Measurements from ENCODE around the gene PPP2R3C. TPM values are rescaled to one million over a fixed set of nuclear protein-coding genes. Genes with fewer than 3 reads are reported as not detected.

Gene PPP2R3C
- total and polyA plus RNA-seq, 2 of the 13 experiments (the other 11 are each of a cell fraction or from before 2014, with no cell fraction given): 63.4 to 102 TPM

DNA sequence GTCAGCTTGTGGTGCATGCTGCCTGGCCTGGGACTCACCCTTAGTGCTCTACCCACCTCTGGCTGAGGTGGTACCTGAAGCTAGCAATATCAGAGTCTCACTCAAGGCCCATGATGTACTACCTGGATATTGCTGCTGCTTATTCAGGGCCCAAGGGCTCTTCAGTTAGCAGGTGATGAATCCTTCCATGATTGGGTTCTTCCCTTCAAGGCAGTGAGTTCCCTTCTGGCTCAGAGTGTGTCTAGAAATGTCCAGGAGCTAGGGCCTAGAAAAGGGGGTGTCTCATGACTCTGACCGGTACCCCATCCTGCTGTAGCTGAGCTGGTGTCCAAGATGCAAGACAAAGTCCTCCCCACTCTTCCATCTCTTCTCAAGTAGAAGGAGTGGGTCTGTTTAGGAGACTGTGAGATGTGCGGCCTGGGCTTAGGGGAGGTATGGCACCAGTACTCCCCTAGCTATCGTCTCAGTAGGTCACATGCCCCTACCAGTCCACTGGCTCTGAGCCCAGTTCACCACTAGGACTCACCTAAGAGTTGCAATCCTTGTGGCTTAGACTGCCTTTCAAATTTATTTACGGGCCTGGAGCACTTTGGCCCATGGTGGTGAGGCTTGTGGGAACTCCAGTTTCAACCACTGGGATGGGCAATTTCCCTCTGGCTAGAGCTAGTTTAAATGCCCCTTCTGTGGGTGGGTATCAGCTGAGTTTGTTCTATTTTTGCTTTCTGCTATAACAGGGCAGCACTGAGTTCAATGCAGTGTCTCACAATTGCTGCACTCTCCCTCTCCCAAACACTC, 12.7 kb upstream of the PPP2R3C start (continued):
- TF ChIP-seq, protein P1, sequence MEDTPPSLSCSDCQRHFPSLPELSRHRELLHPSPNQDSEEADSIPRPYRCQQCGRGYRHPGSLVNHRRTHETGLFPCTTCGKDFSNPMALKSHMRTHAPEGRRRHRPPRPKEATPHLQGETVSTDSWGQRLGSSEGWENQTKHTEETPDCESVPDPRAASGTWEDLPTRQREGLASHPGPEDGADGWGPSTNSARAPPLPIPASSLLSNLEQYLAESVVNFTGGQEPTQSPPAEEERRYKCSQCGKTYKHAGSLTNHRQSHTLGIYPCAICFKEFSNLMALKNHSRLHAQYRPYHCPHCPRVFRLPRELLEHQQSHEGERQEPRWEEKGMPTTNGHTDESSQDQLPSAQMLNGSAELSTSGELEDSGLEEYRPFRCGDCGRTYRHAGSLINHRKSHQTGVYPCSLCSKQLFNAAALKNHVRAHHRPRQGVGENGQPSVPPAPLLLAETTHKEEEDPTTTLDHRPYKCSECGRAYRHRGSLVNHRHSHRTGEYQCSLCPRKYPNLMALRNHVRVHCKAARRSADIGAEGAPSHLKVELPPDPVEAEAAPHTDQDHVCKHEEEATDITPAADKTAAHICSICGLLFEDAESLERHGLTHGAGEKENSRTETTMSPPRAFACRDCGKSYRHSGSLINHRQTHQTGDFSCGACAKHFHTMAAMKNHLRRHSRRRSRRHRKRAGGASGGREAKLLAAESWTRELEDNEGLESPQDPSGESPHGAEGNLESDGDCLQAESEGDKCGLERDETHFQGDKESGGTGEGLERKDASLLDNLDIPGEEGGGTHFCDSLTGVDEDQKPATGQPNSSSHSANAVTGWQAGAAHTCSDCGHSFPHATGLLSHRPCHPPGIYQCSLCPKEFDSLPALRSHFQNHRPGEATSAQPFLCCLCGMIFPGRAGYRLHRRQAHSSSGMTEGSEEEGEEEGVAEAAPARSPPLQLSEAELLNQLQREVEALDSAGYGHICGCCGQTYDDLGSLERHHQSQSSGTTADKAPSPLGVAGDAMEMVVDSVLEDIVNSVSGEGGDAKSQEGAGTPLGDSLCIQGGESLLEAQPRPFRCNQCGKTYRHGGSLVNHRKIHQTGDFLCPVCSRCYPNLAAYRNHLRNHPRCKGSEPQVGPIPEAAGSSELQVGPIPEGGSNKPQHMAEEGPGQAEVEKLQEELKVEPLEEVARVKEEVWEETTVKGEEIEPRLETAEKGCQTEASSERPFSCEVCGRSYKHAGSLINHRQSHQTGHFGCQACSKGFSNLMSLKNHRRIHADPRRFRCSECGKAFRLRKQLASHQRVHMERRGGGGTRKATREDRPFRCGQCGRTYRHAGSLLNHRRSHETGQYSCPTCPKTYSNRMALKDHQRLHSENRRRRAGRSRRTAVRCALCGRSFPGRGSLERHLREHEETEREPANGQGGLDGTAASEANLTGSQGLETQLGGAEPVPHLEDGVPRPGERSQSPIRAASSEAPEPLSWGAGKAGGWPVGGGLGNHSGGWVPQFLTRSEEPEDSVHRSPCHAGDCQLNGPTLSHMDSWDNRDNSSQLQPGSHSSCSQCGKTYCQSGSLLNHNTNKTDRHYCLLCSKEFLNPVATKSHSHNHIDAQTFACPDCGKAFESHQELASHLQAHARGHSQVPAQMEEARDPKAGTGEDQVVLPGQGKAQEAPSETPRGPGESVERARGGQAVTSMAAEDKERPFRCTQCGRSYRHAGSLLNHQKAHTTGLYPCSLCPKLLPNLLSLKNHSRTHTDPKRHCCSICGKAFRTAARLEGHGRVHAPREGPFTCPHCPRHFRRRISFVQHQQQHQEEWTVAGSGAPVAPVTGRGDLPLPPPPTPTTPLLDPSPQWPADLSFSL (CRISPR knock-in tag; IDR thresholded peaks at IDR 0.05): no peak
- TF ChIP-seq ZFP62 (CRISPR knock-in tag; IDR thresholded peaks at IDR 0.05) (no peak), TSC22D2 (CRISPR knock-in tag; IDR thresholded peaks at IDR 0.05; ENCODE audit: borderline replicate concordance) (no peak), ZFX (CRISPR knock-in tag; IDR thresholded peaks at IDR 0.05; ENCODE audit: low read depth) (peak; percentile 47; the same call in 1 of the 2 replicates), ZNF512B (CRISPR knock-in tag; IDR thresholded peaks at IDR 0.05; ENCODE audit: borderline replicate concordance) (no peak), ZNF33B (CRISPR knock-in tag; IDR thresholded peaks at IDR 0.05) (no peak), ZNF543 (CRISPR knock-in tag; IDR thresholded peaks at IDR 0.05) (0 out of 2 replicates have a peak, but pooled peaks have one; percentile 53), NONO (IDR thresholded peaks at IDR 0.05) (no peak), NONO (CRISPR knock-in tag; conservative IDR thresholded peaks at IDR 0.05) (no peak), SAP130 (CRISPR knock-in tag; IDR thresholded peaks at IDR 0.05; ENCODE audit: low read depth) (no peak), ZNF230 (CRISPR knock-in tag; IDR thresholded peaks at IDR 0.05) (0 out of 2 replicates have a peak, but pooled peaks have one; percentile 61), ZNF34 (CRISPR knock-in tag; IDR thresholded peaks at IDR 0.05; ENCODE audit: borderline replicate concordance) (0 out of 2 replicates have a peak, but pooled peaks have one; percentile 66), ZNF776 (CRISPR knock-in tag; IDR thresholded peaks at IDR 0.05) (0 out of 2 replicates have a peak, but pooled peaks have one; percentile 46), HOXA3 (CRISPR knock-in tag; IDR thresholded peaks at IDR 0.05) (no peak), RARA (CRISPR knock-in tag; IDR thresholded peaks at IDR 0.05) (no peak), MTA3 (CRISPR knock-in tag; IDR thresholded peaks at IDR 0.05) (no peak), ZNF101 (CRISPR knock-in tag; IDR thresholded peaks at IDR 0.05; ENCODE audit: borderline replicate concordance, low read depth) (0 out of 2 replicates have a peak, but pooled peaks have one; percentile 84), KAT8 (CRISPR knock-in tag; IDR thresholded peaks at IDR 0.05) (no peak)
- TF ChIP-seq, protein P2, sequence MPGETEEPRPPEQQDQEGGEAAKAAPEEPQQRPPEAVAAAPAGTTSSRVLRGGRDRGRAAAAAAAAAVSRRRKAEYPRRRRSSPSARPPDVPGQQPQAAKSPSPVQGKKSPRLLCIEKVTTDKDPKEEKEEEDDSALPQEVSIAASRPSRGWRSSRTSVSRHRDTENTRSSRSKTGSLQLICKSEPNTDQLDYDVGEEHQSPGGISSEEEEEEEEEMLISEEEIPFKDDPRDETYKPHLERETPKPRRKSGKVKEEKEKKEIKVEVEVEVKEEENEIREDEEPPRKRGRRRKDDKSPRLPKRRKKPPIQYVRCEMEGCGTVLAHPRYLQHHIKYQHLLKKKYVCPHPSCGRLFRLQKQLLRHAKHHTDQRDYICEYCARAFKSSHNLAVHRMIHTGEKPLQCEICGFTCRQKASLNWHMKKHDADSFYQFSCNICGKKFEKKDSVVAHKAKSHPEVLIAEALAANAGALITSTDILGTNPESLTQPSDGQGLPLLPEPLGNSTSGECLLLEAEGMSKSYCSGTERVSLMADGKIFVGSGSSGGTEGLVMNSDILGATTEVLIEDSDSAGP (CRISPR knock-in tag; IDR thresholded peaks at IDR 0.05; ENCODE audit: borderline replicate concordance): 0 out of 2 replicates have a peak, but pooled peaks have one; percentile 7
